ENCODE results near the gene LMCD1.

Gene LMCD1

DNA sequence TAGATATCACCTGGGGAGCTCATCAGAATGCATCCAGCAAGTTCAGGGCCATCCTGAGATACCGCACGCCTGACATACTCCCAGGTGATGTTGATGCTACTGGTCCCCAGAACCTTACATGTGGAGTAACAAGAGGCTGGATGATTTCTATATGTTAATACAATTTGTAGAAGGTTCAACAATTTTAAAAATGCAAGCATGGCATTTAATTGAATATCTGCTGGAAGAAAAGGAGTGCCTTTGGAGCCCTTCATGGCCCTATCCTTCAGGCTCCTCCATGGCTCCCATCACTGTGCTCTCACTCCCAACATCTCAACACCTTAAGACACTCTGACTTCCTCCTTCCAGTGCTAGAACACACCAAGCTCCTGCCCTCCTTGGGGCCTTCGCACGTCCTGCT, 36.6 kb downstream of the LMCD1 start:
- no peak for DNase-seq

DNA sequence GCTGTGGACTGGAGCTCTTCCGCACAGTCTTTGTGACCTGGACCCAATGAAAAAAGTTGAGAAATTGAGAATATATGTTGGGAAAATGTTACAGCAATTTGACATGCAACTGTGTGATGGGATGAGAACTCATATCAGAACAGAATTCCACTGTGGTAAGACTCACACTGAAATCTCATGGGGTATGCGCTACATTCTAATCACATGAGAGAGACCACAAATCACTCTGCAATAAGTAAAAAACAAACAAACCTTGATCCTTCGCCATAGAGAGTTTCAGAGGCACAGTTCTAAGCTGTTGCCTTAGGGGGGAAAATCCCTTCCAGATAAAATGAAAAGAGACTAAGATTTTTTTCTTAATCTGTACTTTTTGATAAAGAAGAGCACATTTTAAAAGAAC, 37.3 kb downstream of the LMCD1 start:
- DNase-seq, result no peak

DNA sequence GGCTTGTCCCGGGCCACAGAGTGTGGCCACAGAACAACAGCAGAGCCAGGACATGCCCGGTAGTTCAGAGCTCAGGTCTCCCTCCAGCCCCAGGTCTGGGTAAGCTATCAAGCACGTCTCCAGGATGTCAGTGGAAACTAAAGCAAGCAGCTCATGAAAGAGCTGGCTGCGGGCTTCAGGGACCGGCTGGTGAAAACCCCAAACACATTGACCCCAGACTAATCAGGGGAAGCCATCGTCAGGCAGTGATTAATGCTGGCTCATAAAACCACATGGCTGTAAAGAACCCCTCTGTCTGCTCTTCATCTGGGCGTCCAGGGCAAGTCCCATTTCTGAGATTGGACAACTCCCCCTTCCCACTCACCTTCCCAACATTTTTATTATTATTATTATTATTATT, 37.8 kb downstream of the LMCD1 start:
- DNase-seq, result no peak

DNA sequence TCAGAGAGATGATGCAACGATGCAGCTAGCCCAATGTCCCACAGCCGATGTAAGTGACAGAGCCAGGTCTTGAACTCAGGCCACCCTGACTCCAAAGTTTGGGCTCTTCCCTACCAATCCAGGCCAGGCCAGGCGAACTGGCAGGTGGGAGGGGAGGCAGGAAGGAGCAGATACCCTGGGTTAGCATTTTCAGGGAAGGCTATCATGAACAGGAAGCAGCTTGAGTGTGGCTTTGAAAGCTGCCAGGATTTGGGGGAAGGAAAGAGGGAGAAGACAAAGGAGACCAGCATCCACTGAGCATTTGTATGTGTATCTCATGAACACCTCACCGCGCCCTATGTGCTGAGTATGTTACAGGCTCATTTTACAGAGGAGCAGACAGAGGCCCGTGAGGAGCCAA, 38.8 kb downstream of the LMCD1 start:
- no peak for DNase-seq

DNA sequence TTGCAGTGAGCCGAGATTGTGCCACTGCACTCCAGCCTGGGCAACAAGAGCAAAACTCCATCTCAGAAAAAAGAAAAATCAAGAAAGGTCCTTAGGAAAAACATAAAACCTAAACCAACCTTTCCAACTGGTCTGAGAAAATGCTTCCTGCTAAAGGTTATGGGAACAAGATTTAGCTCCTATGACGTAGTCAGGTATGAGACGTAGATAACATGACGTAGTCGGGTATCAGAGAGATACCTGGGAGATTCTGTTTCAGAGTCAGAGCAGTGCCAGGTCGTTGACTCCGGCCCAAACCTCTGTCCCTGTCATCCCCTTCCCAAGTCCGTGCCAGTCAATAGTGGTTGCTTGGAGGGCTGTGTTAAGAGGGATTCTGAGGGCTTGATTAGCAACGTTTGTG, 39.9 kb downstream of the LMCD1 start:
- no peak for DNase-seq

DNA sequence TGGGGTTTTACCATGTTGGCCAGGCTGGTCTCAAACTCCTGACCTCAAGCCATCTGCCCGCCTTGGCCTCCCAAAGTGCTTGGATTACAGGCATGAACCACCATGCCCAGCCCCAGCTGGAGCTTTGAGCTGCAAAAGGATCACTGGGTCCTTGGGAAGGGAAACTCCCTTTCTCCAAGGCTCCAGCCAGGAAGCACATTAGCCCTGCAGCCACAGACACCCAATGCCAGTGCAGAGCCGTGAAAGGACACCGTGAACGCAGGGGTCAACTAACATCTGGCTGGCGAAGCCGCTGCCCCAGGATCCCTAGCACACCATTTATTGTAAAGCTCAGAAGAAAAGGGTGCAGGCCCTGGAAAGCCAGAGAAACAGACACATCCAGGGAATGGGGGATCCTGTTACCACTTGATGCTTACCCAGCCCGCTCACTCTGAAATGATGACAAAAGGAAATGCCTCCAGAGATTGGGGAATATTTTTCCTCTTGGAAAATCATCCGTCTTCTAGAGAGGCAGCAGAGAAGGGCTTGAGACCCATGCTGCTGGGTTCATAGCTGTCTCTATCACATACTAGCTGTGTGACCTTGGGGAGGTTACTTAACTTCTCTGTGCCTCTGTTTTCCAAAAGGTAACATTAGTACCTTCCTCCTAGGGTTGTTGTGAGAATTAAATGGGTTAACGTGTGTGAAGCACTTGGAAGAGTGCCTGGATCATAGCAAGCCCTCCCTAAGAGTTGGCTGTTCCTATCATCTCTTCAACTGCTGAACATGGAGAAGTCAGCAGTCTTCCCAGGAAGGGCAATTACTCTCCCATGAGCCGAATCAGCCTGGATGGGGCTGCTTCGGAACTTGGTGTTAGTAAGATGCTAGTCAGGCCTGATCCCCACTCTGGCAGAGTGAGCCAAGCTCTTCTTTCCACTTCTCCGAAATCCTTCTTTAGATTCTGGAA, 40.8 kb downstream of the LMCD1 start:
- DNase-seq, result no peak

DNA sequence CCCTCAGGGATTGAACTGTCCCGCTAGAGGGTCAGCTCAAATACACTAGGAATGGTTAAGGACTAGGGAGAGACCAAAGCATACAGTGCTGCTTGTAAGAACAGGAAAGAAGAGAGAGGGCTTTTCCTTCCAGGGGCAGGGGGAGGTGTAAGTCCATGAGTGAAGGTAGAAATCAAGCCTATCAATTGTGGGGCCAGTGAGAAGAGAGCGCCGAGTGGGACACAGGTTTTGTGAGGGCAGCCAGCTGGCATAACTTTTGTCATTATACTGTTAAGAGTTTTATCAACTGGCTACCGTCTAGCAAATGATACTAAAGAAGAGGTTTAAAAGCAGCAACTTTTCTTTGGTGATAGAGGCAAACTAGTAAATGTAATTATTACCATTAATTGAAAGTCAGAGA, 45.0 kb downstream of the LMCD1 start:
- no peak for DNase-seq

DNA sequence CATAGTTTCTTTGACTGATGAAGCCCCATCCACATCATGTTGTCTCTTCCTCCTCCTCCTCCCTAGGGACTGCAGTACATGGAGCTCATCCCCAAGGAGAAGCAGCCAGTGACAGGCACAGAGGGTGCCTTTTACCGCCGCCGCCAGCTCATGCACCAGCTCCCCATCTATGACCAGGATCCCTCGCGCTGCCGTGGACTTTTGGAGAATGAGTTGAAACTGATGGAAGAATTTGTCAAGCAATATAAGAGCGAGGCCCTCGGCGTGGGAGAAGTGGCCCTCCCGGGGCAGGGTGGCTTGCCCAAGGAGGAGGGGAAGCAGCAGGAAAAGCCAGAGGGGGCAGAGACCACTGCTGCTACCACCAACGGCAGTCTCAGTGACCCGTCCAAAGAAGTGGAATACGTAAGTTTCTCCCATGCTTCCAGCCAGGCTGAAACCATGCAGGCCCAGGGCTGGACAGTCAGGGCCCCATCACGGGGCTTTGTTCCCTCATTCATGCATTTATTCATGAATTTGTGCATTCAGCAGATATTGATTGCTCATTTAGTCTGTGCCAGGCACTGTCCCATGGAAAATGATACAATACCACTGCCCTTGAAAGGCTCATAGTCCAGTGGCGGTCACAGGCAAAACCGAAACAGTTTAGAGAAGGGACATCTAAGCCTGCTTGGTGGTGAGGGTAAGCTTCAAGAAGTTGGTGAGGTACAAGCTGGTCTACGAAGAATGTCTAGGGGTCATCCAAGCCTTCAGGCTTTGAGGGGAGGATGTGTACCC, 47.1 kb downstream of the LMCD1 start:
- no peak for DNase-seq

DNA sequence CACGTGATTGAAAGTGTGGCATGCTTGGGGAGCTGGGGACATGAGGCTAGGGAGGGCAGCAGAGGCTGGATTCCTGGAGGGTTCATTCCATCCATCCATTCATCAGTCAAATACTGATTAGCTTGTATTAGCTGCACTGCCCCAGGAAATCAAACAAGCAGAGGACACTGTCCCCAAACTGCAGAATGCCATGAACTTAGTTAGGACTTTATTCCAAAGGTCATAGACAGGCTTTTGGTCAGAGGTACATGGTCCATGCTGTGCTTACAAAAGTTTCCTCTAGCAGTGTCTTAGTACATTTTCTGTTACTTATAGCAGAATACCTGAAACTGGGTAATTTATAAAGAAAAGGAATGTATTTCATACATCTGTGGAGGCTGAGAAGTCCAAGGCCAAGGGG, 47.7 kb downstream of the LMCD1 start:
- no peak for DNase-seq

DNA sequence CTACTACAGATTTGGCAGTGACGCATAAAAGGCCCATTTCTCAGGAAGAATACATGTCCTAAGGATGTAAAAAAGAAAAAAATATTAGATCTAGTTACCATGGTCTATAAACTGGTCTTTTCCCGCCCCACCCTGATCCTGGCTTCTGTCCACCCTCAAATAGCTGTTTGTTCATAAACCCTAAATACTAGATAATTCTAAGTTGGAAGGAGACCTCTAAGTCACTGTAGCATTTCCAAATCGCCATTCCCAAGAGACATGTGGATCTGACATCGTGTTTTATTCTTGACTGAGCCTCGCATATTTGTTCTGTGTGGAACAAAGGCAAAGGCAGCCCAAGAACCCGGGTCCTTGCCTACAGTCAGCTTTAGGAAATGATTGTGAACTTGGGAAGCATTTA, 49.0 kb downstream of the LMCD1 start:
- no peak for DNase-seq

DNA sequence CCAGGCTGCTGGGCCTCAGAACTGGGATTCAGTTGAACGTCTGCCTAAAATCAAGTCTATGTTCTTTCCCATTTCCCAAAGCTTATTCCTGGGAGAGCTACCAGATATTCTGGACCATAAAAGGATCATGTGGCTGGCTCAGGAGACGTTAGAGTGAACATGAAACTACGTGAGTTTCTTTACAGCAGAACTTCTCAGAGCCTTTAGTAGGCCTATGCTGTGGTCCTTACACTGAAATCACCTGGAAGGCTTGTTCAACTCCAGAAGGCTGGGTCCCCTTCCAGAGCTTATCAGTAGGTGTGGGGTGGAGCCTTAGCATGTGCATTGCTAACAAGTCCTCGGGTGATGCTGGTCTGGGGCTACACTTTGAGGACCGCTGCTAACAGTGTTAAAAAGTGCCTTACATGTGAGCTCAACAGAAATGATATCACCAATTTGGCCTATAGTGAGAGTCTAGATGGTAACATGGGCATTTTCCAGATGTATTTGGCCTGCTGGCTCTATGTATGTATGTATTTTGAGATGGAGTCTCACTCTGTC, 50.7 kb downstream of the LMCD1 start:
- DNase-seq, result no peak

DNA sequence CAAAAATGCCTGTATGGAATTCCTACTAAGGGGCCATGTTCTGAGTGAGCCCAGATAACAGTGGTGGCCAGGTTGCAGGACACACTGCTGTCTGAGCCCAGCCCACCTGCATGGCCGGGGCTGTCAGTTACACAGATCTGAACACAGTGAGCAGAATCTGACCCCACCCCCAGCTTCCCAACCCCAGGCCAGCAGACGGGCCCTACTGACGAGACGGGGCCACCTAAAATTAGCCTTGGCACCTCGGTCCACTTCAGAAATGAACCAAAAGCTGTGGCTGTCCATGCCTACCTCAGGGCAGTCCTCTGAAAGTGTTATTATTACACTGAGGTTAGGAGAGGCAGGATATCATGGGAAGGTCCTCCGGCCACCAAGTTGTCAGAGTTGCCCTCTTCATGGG, 51.8 kb downstream of the LMCD1 start:
- no peak for DNase-seq

DNA sequence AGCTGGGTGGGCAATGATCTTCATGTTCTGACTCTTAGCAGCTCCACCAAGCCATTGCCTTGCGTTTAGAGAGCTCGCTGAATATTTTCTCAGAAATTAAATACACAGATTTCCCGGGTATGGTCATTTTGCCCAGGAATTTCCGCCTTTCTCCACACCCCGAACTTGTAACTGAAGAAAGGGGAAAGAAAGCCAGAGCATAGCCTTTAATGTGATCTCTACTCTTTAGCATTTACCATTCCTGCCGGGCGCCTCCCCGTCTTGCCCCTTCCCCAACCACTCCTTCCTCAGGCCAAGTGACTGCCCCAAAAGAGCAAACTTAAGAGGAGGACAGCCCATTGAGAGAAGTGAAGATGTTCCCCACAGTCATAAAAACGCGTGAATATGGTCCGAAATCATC, 53.1 kb downstream of the LMCD1 start:
- DNase-seq, result no peak

DNA sequence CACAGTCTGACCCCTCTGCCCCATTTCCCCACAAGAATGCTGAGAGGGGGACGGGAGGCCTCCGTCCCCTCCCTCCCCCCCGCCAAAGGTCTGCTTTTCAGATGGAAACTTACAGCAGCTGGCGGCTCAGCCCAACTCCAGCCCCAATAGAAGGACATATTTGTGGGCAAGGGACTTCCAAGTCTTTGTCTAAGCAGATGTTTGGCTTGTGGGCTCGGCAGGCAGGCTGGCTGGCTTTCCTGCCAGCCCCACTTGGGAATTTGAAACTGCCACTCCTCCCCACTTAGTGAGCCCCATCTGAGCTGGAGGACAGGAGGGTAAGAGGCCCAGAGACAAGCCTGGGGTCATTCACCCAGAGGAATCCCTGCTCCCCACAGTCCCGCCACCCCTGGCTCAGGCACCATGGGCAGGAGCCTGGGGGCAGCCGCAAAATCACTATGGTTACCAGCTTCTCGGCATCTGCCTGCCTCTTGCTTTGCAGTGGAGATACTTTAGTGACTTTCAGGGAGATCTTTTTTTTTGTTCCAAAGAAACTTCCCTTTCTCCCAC, 53.6 kb downstream of the LMCD1 start:
- no peak for DNase-seq

DNA sequence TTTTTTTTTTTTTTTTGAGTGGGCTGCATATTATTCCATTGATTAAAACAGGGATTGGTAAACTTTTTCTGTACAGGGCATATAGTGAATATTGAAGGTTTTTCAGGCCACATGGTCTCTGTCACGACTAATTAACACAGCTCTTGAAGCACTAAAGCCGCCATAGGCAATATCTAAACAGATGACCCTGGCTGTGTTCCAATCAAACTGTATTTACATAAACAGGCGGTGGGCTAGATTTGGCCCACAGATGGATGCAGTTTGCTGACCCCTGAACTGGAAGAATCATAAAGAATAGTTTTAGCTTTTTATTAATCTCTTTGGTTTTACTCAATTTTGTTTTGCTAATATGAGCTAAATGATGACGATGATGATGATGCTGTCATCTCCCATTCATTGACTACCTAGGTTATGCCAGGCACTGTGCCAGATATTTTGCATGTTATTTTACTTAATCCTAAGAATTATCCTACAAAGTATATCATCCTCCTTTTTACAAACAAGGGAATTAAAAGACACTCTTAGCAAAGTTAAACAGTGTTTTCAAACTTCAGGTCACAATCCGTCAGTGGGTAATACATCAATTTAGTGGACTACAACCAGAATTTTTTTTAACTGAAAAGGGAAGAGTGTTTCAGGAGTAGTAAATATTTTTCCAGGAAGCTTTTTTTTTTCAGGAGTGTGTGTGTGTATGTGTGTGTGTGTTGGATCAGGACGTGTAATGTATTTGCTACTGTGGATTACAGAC, 54.3 kb downstream of the LMCD1 start:
- DNase-seq, result no peak

DNA sequence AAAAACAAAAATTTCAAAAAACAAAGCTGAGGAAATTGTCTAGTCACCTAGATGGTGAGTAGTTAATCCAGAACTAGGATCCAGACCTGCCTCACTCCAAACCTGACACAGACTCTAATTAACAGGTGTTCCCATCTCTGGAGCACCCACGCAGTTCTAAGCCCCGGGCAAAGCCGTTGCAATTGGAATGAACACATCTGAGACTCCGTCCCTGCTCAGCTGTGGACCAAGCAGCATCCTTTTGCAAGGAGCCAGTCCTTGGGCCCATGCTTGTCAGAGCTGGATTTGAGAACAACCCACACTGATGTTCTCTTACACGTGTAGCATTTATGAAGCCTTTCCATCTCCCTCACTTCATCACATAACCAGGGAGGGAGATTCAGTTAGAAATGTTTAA, 54.8 kb downstream of the LMCD1 start:
- no peak for DNase-seq

DNA sequence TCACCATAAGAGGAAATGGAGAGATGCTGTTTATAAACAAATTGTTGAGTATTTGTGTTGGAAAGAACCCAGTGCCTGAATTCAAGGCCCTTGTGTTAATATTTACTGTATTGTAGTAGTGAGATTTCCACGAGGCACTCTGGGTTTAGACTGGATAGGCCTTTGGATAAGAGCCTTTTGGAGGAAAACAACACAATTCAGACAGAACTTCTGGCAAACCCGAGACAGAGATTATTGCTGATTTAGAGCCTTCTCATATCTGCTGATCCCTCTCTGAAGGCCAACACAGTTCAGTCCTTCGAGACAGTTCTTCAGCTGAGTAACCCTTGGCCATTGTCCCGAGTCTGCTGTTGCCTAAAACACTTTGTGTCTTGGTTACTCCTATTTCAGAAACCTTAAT, 55.7 kb downstream of the LMCD1 start:
- no peak for DNase-seq

DNA sequence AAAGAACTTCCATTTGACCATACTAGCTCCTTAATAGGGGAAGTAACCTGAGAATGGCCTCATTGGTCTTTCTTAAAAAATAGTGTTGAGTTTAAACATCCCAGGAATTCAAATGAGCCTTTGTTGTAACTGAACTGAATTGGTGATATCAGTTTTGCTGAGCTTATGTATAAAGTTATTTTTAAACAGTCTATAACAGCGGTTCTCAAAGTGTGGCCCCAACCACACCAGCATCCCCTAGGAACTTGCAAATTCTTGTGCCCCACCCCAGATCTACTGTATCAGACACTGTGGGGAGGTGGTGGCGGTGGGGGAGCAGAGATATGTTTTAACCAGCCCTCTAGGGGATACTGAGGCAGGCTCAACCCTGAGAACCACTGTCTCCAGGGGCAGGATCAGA, 57.0 kb downstream of the LMCD1 start:
- no peak for DNase-seq

DNA sequence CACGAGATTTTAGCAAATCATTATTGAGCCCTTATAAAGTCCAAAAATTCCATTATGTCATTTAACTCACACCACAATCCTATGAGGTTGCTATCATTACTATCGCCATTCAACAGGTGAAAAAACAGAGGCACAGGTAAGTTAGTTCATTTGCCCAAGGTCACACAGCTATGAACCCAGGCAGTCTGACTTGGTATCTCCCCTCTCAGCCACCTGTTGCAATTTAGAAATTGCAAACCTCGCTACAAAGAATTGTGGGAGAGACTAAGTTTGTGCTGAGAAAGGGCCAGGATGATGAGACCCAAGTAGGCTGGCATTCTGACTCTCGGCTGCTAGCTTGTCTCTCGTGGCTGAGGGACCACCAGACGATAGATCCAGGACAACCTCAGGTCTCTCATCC, 57.7 kb downstream of the LMCD1 start:
- no peak for DNase-seq

DNA sequence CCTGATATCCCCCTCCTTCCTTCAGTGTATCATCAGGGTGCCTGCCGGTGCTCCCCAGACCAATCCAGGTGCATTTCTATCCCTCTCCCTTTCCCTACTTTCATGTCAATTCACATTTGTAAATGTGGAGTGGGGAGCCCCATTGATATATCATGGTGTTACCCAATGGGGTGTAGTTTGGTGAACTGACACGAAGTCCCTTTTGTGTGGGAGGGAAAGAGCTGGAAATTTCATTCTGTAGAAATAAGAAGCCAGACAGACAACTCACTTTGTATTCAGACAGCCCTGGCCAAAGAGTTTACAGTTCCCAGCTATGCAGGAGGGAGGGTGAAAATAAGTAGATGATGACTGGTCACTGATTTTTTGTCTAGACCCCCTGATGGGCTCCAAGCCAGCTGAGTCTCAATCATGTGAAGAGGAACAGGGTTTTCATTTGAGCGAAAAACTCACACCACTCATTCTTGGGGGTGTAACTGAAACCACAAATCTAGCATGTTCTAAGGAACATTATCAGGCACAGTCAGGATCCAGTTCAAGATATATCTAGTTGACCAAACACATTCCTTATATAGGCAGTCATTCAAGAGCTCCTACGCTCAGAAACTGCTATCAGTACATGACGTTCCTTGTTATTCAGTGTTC, 58.9 kb downstream of the LMCD1 start:
- DNase-seq, result no peak

DNA sequence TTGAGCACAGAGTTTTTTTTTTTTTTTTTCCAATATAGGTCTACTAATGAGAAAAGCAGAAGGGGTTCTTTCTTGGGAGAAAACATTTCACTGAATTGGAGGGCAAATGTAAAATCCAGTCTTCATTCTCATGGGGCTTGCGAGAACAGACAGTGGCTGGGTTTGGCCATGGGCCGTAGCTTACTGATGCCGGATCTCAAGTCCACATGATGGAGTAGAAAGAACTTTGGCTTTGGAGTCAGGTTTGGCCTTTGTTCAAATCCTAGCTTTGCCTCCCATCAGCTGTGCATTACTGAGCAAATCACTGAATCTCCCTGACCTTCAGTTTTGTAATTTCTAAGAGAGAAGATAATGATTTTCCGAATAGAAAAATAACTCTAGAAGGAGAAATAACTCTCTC, 59.7 kb downstream of the LMCD1 start:
- DNase-seq, result no peak

DNA sequence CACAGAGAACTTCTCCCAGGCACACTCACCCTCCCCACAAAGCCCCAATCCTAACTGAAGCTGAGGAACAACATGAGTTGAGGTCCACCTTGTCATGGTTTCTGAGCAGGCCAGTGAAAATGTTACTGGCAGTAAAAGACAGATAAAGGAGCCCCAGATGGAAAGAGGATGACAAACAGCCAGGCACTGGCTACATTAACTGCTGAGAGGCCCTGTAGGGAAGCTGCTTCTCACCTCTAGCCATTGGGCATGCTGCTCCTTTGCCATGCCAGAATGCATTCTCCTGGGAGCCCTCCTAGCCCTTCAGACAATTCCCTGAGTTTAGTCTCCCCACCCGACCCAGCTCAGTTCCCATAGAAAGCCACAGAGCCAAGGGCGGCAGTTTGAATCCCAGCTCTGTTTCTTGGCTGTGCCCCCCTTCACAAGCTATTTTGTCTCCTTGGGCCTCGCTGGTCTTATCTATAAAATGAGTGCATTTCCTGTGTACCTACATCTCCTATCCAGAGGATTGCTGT, 60.5 kb downstream of the LMCD1 start:
- no peak for DNase-seq

All from NCI-H1436 treated with DMSO at 0.1 percent for 48 hours (cell line).